Rectal smooth muscle tissue (tissue), 1 donor: ENCODE data around the gene ZNF672.

ENCODE experiments used
- H3K27ac ChIP-seq: one replicate; pipeline ENCODE4 v1.7.0; 2013; ENCODE audit warnings: low read depth, low read length, inconsistent platforms
- H3K27me3 ChIP-seq: one replicate; pipeline ENCODE4 v1.7.0; 2013; ENCODE audit warnings: low read length; ENCODE audit not compliant: control insufficient read depth, insufficient read depth
- H3K36me3 ChIP-seq: one replicate; pipeline ENCODE4 v1.7.0; 2013; ENCODE audit warnings: low read length; ENCODE audit not compliant: control insufficient read depth, insufficient read depth
- H3K4me1 ChIP-seq: one replicate; pipeline ENCODE4 v1.7.0; 2013; ENCODE audit warnings: low read length; ENCODE audit not compliant: control insufficient read depth, insufficient read depth
- H3K4me3 ChIP-seq: one replicate; pipeline ENCODE4 v1.7.0; 2013; ENCODE audit warnings: low read length
- H3K9ac ChIP-seq: one replicate; pipeline ENCODE4 v1.7.0; 2013; ENCODE audit warnings: low read length

ZNF672 gene

GRCh38 chr1:248853663-248854375 lies 15.8 kb downstream of the ZNF672 start:
- peaks cover 14% of the 10 kb centered on the region for H3K36me3 ChIP-seq
- H3K27ac ChIP-seq = no peak overlapping the region
- no peaks in the 10 kb centered on the region for H3K27me3 ChIP-seq
- H3K9ac ChIP-seq = no peak overlapping the region
- no peak overlapping the region for H3K4me3 ChIP-seq
- peaks cover 5% of the 10 kb centered on the region for H3K4me1 ChIP-seq

- Histone ChIP-seq H3K27ac (no peak overlapping the region), H3K4me3 (no peak overlapping the region), H3K9ac (no peak overlapping the region), H3K27me3 (no peaks in the 10 kb centered on the region), H3K36me3 (peaks cover 6% of the 10 kb centered on the region), H3K4me1 (peaks cover 9% of the 10 kb centered on the region)
Measured at GRCh38 chr1:248855580-248855979, 17.6 kb downstream of the ZNF672 start.

- no peak overlapping the region for H3K27ac ChIP-seq
- H3K36me3 ChIP-seq = peaks cover 6% of the 10 kb centered on the region
- no peak overlapping the region for H3K9ac ChIP-seq
- no peaks in the 10 kb centered on the region for H3K27me3 ChIP-seq
- peaks cover 9% of the 10 kb centered on the region for H3K4me1 ChIP-seq
- no peak overlapping the region for H3K4me3 ChIP-seq
Measured at GRCh38 chr1:248856176-248856575, 18.2 kb downstream of the ZNF672 start.

GRCh38 chr1:248857201-248857600 lies 19.2 kb downstream of the ZNF672 start:
- Histone ChIP-seq H3K9ac (no peak overlapping the region), H3K36me3 (peaks cover 6% of the 10 kb centered on the region), H3K4me1 (peaks cover 9% of the 10 kb centered on the region), H3K4me3 (peak overlapping the region; percentile 92), H3K27ac (no peak overlapping the region), H3K27me3 (no peaks in the 10 kb centered on the region)

- H3K9ac ChIP-seq = peak overlapping the region; percentile 73
- H3K4me1 ChIP-seq = peaks cover 9% of the 10 kb centered on the region
- no peaks in the 10 kb centered on the region for H3K27me3 ChIP-seq
- peak overlapping the region; percentile 92 for H3K4me3 ChIP-seq
- H3K27ac ChIP-seq = no peak overlapping the region
- peaks cover 6% of the 10 kb centered on the region for H3K36me3 ChIP-seq
Measured at GRCh38 chr1:248857749-248858095, 19.7 kb downstream of the ZNF672 start.

GRCh38 chr1:248858096-248858890 lies 20.3 kb downstream of the ZNF672 start:
- Histone ChIP-seq H3K36me3 (peaks cover 6% of the 10 kb centered on the region), H3K27me3 (no peaks in the 10 kb centered on the region), H3K4me1 (peaks cover 9% of the 10 kb centered on the region), H3K9ac (peak overlapping the region; percentile 73), H3K4me3 (peak overlapping the region; percentile 92), H3K27ac (peak overlapping the region; percentile 91)

- peaks cover 6% of the 10 kb centered on the region for H3K36me3 ChIP-seq
Measured at GRCh38 chr1:248858891-248859889, 21.2 kb downstream of the ZNF672 start, which contains the start of gene ZNF692. Gene ZNF692 (minus strand): TSS chr1:248859085. CDS start chr1:248858309, 776 bp downstream.

GRCh38 chr1:248860007-248860406 lies 22.0 kb downstream of the ZNF672 start:
- Histone ChIP-seq H3K9ac (no peak overlapping the region), H3K27me3 (no peaks in the 10 kb centered on the region), H3K4me3 (no peak overlapping the region), H3K36me3 (peaks cover under 1% of the 10 kb centered on the region), H3K4me1 (peaks cover 14% of the 10 kb centered on the region), H3K27ac (no peak overlapping the region)

More at GRCh38 chr1:248858891-248859889, 21.2 kb downstream of the ZNF672 start, which contains the start of gene ZNF692:
- H3K4me3 ChIP-seq = peak within 1 kb of the TSS; percentile 93
- H3K4me1 ChIP-seq = peaks cover 14% of the 10 kb centered on the region
- H3K9ac ChIP-seq = peak within 1 kb of the TSS; percentile 89
- no peaks in the 10 kb centered on the region for H3K27me3 ChIP-seq
- H3K27ac ChIP-seq = peak within 1 kb of the TSS; percentile 91

GRCh38 chr1:248861616-248862015 lies 23.6 kb downstream of the ZNF672 start:
- H3K36me3 ChIP-seq = no peaks in the 10 kb centered on the region
- peaks cover 14% of the 10 kb centered on the region for H3K4me1 ChIP-seq
- no peak overlapping the region for H3K27ac ChIP-seq
- no peaks in the 10 kb centered on the region for H3K27me3 ChIP-seq
- no peak overlapping the region for H3K9ac ChIP-seq
- no peak overlapping the region for H3K4me3 ChIP-seq

- Histone ChIP-seq H3K27ac (no peak overlapping the region), H3K4me1 (peaks cover 13% of the 10 kb centered on the region), H3K27me3 (no peaks in the 10 kb centered on the region), H3K36me3 (no peaks in the 10 kb centered on the region), H3K4me3 (peak overlapping the region; percentile 80), H3K9ac (no peak overlapping the region)
Measured at GRCh38 chr1:248862695-248862997, 24.6 kb downstream of the ZNF672 start.

- no peaks in the 10 kb centered on the region for H3K36me3 ChIP-seq
- peaks cover 9% of the 10 kb centered on the region for H3K4me1 ChIP-seq
- H3K4me3 ChIP-seq = peak overlapping the region; percentile 80
- no peaks in the 10 kb centered on the region for H3K27me3 ChIP-seq
- H3K9ac ChIP-seq = peak overlapping the region; percentile 39
- H3K27ac ChIP-seq = peak overlapping the region; percentile 57
Measured at GRCh38 chr1:248862998-248863881, 25.2 kb downstream of the ZNF672 start.
